Measurements from ENCODE around the gene SLC9A3.
"Not testable (repeated sequence)": the region's sequence is repeated elsewhere in the genome, so short reads cannot be mapped to it uniquely, and the experiment has no call there.

The SLC9A3 gene

GRCh38 chr5:489689-490080 lies 34.6 kb downstream of the SLC9A3 start:
- no peak for DNase-seq (ENCODE audit: low read depth in 2 of 2)

DNA sequence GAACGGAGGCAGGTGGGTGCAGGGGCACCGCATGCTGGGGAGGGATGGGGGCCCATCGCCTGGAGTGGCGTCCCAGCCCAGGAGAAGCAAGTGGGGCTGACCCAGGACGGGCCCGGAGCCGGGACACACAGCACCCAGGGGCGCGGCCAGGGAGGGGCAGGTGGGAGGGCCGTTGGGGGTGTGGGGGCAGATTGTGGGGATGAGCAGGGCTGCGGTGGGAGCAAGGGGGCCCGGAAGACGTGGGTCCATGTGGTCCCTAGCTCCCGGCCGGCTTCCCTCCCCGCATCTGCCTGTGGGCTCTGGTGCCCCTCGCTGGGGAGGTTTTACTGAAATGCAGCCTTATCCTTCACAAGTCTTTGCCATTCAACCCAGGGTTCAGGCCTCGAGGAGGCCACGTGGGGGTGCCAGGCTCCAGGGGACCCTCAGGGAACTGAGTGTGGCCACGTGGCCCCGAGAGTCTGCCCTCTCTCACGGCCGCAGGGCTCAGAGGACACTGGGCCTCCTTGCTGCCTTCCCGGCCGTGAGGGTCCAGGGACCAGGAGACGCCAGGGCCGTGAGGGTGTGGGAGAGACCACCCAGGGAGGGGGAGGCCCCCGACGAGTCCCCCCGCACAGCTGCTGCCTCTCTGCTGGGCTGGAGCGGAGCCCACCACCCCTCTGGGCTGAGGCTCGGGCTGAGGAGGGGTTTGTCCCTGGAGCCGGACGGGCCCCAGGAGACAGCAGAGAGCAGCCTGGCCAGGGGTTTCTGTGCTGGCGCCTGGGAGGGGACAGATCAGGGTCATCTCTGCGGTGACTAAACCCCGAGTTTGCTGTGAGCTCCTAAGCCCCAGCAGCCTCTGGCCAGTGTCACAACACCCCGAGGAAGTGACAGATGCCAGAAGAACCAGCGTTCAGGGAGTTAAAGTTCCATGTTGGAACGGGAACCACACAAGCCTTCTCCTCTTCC lies 35.2 kb downstream of the SLC9A3 start:
- DNase-seq (ENCODE audit: low read depth in 2 of 2) = no peak

- no peak for DNase-seq (ENCODE audit: low read depth in 2 of 2)
Measured at GRCh38 chr5:488241-488640, 36.0 kb downstream of the SLC9A3 start.

- DNase-seq (ENCODE audit: low read depth in 2 of 2) = not testable (repeated sequence)
Measured at GRCh38 chr5:486597-486996, 37.7 kb downstream of the SLC9A3 start.

- DNase-seq (ENCODE audit: low read depth in 2 of 2) = no peak
Measured at GRCh38 chr5:485946-486491, 38.2 kb downstream of the SLC9A3 start.

GRCh38 chr5:485113-485945 lies 38.9 kb downstream of the SLC9A3 start:
- no peak for DNase-seq (ENCODE audit: low read depth in 2 of 2)

DNA sequence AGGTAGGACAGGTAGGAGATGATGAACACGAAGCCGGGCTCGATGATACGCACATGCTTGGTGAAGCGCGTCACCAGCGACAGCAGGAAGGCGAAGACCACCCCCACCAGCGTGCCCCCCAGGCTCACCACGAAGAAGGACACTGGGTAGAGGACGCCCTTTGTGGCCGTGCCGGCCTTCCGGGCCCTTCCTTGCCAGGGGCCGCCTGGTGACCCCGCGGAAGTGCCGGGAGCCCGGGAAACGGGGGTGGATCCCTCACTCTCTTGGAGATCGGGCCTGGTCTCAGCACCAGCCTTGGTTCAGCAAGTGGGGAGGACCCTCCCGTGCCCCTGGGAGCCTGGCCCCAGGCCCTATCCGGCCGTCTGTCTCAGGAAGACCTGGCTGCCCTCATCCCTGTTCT lies 39.7 kb downstream of the SLC9A3 start:
- no peak for DNase-seq (ENCODE audit: low read depth in 2 of 2)

- DNase-seq (ENCODE audit: low read depth in 2 of 2) = no peak
Measured at GRCh38 chr5:483434-484140, 40.7 kb downstream of the SLC9A3 start.

- DNase-seq (ENCODE audit: low read depth in 2 of 2) = no peak
Measured at GRCh38 chr5:483011-483410, 41.2 kb downstream of the SLC9A3 start.

- no peak for DNase-seq (ENCODE audit: low read depth in 2 of 2)
Measured at GRCh38 chr5:482506-482905, 41.7 kb downstream of the SLC9A3 start.

DNA sequence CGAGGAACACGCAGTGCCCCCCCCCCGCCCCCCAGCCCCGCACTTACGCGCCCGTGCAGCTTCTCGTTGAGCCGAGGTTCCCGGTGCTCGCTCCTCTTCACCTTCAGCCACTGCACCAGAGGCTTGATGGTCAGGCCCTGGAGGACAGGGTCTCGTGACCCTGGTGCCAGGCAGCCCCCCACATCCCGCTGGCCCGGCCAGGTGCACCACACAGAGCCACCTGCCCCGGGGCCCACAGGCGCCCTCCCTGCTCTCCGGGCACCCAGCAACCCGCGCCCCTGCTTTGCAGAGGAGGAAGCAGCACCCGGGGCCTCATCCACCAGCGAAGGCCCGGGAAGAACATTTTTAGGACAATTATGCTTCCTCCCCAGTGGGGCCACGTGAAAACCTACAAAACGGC lies 42.2 kb downstream of the SLC9A3 start:
- no peak for DNase-seq (ENCODE audit: low read depth in 2 of 2)

GRCh38 chr5:481347-481746 lies 42.9 kb downstream of the SLC9A3 start:
- DNase-seq (ENCODE audit: low read depth in 2 of 2) = no peak

- DNase-seq (ENCODE audit: low read depth in 2 of 2) = no peak
Measured at GRCh38 chr5:479566-480319, 44.5 kb downstream of the SLC9A3 start.

- DNase-seq (ENCODE audit: low read depth in 2 of 2) = no peak
Measured at GRCh38 chr5:478982-479535, 45.2 kb downstream of the SLC9A3 start.

- no peak for DNase-seq (ENCODE audit: low read depth in 2 of 2)
Measured at GRCh38 chr5:478369-478981, 45.8 kb downstream of the SLC9A3 start.

DNA sequence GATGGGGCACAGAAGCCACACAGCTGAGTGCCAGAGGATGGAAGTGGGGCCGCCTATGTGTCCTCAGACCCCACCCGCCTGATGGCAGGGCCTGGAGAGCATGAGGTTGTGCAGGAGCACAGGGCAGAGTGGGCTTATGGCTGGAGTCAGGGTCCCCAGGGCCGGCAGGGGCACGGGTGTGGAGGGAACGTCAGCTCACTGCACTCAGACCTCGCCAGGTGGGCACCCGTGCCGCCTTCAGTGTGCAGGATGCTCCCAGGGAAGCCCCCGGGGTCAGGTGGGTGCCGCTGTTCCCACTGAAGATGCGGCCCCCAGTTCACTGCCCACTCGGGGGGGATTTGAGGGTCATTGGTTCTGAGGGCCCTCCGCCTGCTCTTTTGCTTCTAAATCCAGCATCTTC lies 46.4 kb downstream of the SLC9A3 start:
- no peak for DNase-seq (ENCODE audit: low read depth in 2 of 2)

GRCh38 chr5:477247-477646 lies 47.0 kb downstream of the SLC9A3 start:
- no peak for DNase-seq (ENCODE audit: low read depth in 2 of 2)

- no peak for DNase-seq (ENCODE audit: low read depth in 2 of 2)
Measured at GRCh38 chr5:476814-477175, 47.5 kb downstream of the SLC9A3 start.

- DNase-seq (ENCODE audit: low read depth in 2 of 2) = no peak
Measured at GRCh38 chr5:476102-476813, 48.0 kb downstream of the SLC9A3 start.

- no peak for DNase-seq (ENCODE audit: low read depth in 2 of 2)
Measured at GRCh38 chr5:475704-476101, 48.5 kb downstream of the SLC9A3 start.
